Activated T-cell treated with anti-CD3 and anti-CD28 coated beads, Interleukin-2, amount 50 U/mL, for 24 hours (primary cell): ENCODE data around the gene MLYCD.

ENCODE experiments used
- DNase-seq: peaks from one replicate; pipeline ENCODE4 v3.0.0-alpha.2; 2020
- H3K27ac Mint-ChIP-seq: 2 replicates; pipeline ENCODE4 v1.8.0; 2020; ENCODE audit warnings: mild to moderate bottlenecking, mixed read lengths
- H3K27me3 Mint-ChIP-seq: 2 replicates; pipeline ENCODE4 v1.8.0; 2020; ENCODE audit warnings: mixed read lengths
- H3K36me3 Mint-ChIP-seq: 2 replicates; pipeline ENCODE4 v1.8.0; 2020; ENCODE audit warnings: low read depth, mixed read lengths
- H3K4me1 Mint-ChIP-seq: 2 replicates; pipeline ENCODE4 v1.8.0; 2020; ENCODE audit warnings: low read depth, mixed read lengths
- H3K4me3 Mint-ChIP-seq: 2 replicates; pipeline ENCODE4 v1.8.0; 2020; ENCODE audit warnings: mild to moderate bottlenecking, moderate library complexity, mixed read lengths
- H3K9me3 Mint-ChIP-seq: 2 replicates; pipeline ENCODE4 v1.8.0; 2020; ENCODE audit warnings: mixed read lengths

Gene MLYCD

DNA sequence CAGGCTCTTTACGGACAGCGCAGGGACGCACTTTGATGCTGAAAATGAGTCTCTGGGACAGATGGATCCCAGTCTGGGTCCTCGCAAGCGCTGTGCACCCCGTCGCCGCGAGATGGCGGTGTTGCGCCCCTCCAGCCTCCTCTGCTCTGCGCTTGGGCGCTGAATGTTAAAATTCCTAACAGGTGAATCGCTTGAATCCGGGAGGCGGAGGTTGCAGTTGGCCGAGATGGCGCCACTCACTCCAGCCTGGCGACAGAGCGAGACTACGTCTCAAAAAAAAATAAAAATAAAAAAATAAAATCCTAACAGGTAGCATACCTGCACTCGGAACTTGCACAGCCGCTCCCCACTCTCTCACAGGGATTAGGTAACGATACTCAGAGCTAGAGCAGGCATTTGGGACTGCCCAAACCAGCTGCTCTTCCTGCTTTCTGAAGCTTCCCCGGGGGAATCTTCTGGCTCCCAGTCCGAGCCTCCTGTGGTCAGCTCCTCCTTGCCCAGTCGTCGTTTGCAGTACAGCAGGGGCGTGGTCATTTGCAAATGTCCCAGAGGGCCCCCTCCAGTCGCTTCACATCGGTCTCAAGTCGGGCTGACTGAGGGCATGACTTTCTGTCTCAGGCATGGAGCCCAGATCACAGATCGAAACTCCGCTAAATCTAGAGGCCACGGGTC, 27.9 kb downstream of the MLYCD start:
- Mint-ChIP-seq H3K4me1 (peaks cover 3% of the 10 kb centered on the region), H3K27me3 (no peaks in the 10 kb centered on the region)
- DNase-seq: peak; percentile 82

DNA sequence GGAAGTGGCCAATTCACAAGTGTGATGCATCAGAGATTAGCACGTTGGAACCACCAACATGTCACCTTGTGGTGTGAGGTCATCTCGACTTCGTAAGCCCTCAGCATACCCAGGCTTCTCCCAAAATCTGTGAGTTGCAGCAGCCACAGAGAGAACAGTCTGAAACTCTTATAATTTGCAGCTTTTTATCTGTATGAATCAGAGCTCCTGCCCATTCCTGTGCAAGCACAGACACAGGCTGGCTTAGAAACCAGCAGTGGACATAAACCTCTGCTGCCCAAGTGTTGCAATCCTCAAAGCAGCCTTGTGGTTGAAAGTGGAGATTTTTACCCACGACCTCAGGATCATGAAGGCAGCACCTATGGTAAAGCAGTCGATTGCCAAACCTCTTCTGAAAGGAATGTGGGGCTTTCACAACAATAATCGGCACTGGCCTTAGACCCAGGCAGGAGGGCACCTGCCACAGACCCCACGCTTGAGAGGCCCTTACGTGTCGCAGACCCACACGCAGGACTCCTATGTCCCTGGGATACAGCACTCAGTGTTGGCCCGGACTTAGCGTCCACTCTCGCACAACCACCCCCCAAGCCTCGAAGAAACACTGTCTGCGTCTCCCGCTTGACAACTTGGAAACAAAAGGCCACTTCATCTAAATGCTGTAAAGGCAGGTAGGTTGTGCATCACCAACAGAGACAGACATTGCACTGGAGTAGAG, 29.6 kb downstream of the MLYCD start:
- DNase-seq: no peak
- H3K36me3 Mint-ChIP-seq: no peaks in the 10 kb centered on the region
- no peak overlapping the region for H3K27ac Mint-ChIP-seq
- no peaks in the 10 kb centered on the region for H3K9me3 Mint-ChIP-seq
- peaks cover 3% of the 10 kb centered on the region for H3K4me1 Mint-ChIP-seq
- no peak overlapping the region for H3K4me3 Mint-ChIP-seq
- no peaks in the 10 kb centered on the region for H3K27me3 Mint-ChIP-seq

More for the DNA sequence above, 27.9 kb downstream of the MLYCD start:
- Mint-ChIP-seq H3K4me3 (no peak overlapping the region), H3K9me3 (no peaks in the 10 kb centered on the region), H3K36me3 (no peaks in the 10 kb centered on the region), H3K27ac (no peak overlapping the region)

- Mint-ChIP-seq H3K9me3 (no peaks in the 10 kb centered on the region), H3K27ac (no peak overlapping the region), H3K4me1 (peaks cover 3% of the 10 kb centered on the region)
These were observed 31.1 kb downstream of the MLYCD start for GRCh38 chr16:83929811-83930555.

DNA sequence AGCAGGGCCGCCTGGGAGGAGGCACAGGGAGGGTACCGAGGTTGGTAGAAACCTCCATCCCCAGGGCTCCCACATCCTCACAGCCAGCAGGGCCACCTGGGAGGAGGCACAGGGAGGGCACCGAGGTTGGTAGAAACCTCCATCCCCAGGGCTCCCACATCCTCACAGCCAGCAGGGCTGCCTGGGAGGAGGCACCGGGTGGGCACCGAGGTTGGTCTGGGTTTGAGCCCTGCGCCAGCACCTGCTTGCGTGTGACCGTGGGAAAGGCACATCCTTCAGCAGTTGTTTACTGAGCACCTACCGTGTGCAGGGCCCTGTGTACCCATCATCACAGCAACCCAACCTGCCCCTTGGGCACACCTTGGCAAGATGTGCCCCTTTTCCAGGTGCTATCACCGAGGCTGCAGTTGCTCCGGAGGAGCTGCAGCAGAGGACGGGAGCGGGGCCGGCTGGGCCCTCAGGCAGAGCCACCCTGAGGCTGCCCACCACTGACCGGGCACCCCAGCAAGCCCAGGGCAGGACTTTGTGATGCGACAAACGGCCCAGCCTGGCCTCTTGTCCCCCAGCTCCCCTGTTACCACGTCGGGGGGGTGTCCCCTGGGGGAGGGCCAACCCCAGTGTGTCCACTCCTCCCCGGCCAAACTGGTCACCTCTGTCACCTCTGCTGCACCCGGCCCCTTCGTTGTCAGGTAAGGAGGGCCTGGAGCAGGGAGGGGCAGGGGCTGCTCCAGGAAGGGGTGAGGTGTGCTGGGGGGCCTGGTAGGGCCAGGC, 32.0 kb downstream of the MLYCD start:
- no peaks in the 10 kb centered on the region for H3K9me3 Mint-ChIP-seq
- peaks cover 3% of the 10 kb centered on the region for H3K4me1 Mint-ChIP-seq
- no peak overlapping the region for H3K4me3 Mint-ChIP-seq
- no peaks in the 10 kb centered on the region for H3K36me3 Mint-ChIP-seq
- H3K27ac Mint-ChIP-seq: no peak overlapping the region
- no peaks in the 10 kb centered on the region for H3K27me3 Mint-ChIP-seq
- DNase-seq: no peak

More at GRCh38 chr16:83929811-83930555, 31.1 kb downstream of the MLYCD start:
- no peaks in the 10 kb centered on the region for H3K27me3 Mint-ChIP-seq
- H3K36me3 Mint-ChIP-seq: no peaks in the 10 kb centered on the region
- H3K4me3 Mint-ChIP-seq: no peak overlapping the region
- DNase-seq: no peak

GRCh38 chr16:83931556-83931955, 32.6 kb downstream of the MLYCD start:
- Mint-ChIP-seq H3K27ac (no peak overlapping the region), H3K4me1 (peaks cover 1% of the 10 kb centered on the region), H3K9me3 (no peaks in the 10 kb centered on the region), H3K27me3 (no peaks in the 10 kb centered on the region), H3K36me3 (no peaks in the 10 kb centered on the region), H3K4me3 (no peak overlapping the region)
- DNase-seq: no peak

DNA sequence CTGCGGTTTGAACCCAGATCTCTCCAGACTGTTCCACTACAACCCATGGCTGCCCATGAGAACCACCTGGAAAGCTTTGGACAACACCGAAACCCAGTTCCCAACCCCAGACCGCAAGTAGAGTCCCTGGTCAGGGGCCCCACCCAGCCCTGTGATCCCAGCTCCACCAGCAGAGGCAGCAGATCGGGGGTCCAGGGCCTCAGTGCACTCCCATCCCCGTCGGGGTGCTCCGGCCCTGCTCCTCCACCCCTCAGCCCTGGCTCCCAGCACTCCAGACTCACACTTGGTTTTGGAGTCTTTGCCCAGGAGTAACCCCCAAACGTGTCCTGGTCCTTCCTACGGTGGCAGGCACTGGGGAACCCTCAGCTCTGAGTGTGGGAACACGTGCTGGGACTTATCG, 33.4 kb downstream of the MLYCD start:
- H3K27me3 Mint-ChIP-seq: no peaks in the 10 kb centered on the region

DNA sequence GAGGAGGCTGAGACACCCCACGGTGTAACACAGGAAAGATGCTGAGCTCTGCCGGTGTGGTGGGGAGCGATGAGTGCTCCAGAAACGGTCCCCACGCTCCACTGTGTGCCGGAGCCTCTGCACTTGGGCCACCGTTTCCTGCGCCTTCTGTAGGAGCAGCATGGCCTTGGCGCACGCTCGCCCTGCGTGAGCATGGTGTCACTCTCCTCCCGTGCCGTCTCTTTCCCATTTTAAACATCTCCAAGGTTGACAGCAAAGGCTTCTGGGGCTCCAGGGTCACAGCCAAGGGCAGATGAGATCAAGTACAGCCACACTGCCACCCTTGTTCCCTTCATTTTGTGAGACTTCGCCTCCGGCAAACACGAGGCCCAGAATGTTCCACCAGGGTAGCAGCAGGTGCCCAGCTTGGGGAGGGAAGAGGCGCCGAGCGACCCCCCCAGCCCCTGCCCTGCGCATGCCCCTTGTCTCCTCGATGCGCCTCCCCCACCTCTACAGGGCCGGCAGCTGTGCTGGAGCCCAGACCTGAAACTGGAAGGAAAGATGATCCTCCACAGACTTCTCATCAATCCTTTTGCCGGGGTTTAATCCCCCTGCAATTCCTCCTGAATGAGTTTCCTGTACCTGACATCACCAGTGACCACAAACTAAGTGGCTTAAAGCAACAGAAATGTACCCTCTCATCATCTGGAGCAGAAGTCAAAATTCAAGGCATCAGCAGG, 34.2 kb downstream of the MLYCD start:
- Mint-ChIP-seq H3K36me3 (no peaks in the 10 kb centered on the region), H3K27ac (no peak overlapping the region), H3K4me3 (no peak overlapping the region), H3K27me3 (no peaks in the 10 kb centered on the region), H3K9me3 (no peaks in the 10 kb centered on the region), H3K4me1 (no peaks in the 10 kb centered on the region)
- no peak for DNase-seq

More for the DNA sequence above, 33.4 kb downstream of the MLYCD start:
- no peaks in the 10 kb centered on the region for H3K36me3 Mint-ChIP-seq
- no peak overlapping the region for H3K27ac Mint-ChIP-seq
- DNase-seq: no peak
- H3K4me3 Mint-ChIP-seq: no peak overlapping the region
- H3K4me1 Mint-ChIP-seq: no peaks in the 10 kb centered on the region
- no peaks in the 10 kb centered on the region for H3K9me3 Mint-ChIP-seq

GRCh38 chr16:83933885-83934683, 35.2 kb downstream of the MLYCD start:
- H3K4me3 Mint-ChIP-seq: no peak overlapping the region
- no peak for DNase-seq
- H3K9me3 Mint-ChIP-seq: no peaks in the 10 kb centered on the region
- H3K27ac Mint-ChIP-seq: no peak overlapping the region
- no peaks in the 10 kb centered on the region for H3K36me3 Mint-ChIP-seq
- no peaks in the 10 kb centered on the region for H3K4me1 Mint-ChIP-seq
- no peaks in the 10 kb centered on the region for H3K27me3 Mint-ChIP-seq

- no peak overlapping the region for H3K4me3 Mint-ChIP-seq
- H3K9me3 Mint-ChIP-seq: no peaks in the 10 kb centered on the region
- no peaks in the 10 kb centered on the region for H3K27me3 Mint-ChIP-seq
- DNase-seq: no peak
- H3K36me3 Mint-ChIP-seq: no peaks in the 10 kb centered on the region
- no peak overlapping the region for H3K27ac Mint-ChIP-seq
- H3K4me1 Mint-ChIP-seq: no peaks in the 10 kb centered on the region
These were observed 35.7 kb downstream of the MLYCD start for GRCh38 chr16:83934684-83934977.

- Mint-ChIP-seq H3K27me3 (no peaks in the 10 kb centered on the region), H3K36me3 (no peaks in the 10 kb centered on the region), H3K27ac (no peak overlapping the region), H3K4me3 (no peak overlapping the region), H3K9me3 (no peaks in the 10 kb centered on the region), H3K4me1 (no peaks in the 10 kb centered on the region)
- no peak for DNase-seq
These were observed 36.3 kb downstream of the MLYCD start for GRCh38 chr16:83935005-83935857.

DNA sequence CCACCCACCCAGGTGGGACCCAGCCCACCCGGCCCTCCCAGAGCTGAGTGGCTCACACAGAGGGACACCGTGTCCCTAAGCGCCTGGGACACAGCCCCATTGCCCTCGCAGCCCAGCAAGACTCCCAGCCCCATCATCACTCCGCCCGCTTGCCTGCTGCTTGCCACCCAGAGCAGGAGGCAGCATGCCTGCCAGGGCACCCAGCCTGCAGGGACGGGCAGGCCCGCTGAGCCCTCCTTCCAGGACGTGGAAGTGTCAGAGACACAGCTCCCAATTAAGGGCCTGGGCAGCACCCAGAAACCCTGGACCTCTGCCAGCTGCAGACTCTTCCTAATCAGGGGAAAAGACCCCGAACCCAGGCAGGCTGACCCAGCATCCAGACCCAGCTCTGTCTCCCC, 36.9 kb downstream of the MLYCD start:
- DNase-seq: no peak
- Mint-ChIP-seq H3K9me3 (no peaks in the 10 kb centered on the region), H3K27ac (no peak overlapping the region), H3K4me1 (no peaks in the 10 kb centered on the region), H3K4me3 (no peak overlapping the region), H3K36me3 (no peaks in the 10 kb centered on the region), H3K27me3 (no peaks in the 10 kb centered on the region)

GRCh38 chr16:83936581-83937165, 37.8 kb downstream of the MLYCD start:
- Mint-ChIP-seq H3K27ac (no peak overlapping the region), H3K4me3 (no peak overlapping the region), H3K27me3 (no peaks in the 10 kb centered on the region), H3K36me3 (no peaks in the 10 kb centered on the region), H3K4me1 (no peaks in the 10 kb centered on the region), H3K9me3 (no peaks in the 10 kb centered on the region)
- no peak for DNase-seq
